Measurements from ENCODE around the gene MAP2K5. TPM values are rescaled to one million over a fixed set of nuclear protein-coding genes. Genes with fewer than 3 reads are reported as not detected.

The MAP2K5 gene
- total RNA-seq, 1 donor from 2014 or later, result 1.1 TPM

DNA sequence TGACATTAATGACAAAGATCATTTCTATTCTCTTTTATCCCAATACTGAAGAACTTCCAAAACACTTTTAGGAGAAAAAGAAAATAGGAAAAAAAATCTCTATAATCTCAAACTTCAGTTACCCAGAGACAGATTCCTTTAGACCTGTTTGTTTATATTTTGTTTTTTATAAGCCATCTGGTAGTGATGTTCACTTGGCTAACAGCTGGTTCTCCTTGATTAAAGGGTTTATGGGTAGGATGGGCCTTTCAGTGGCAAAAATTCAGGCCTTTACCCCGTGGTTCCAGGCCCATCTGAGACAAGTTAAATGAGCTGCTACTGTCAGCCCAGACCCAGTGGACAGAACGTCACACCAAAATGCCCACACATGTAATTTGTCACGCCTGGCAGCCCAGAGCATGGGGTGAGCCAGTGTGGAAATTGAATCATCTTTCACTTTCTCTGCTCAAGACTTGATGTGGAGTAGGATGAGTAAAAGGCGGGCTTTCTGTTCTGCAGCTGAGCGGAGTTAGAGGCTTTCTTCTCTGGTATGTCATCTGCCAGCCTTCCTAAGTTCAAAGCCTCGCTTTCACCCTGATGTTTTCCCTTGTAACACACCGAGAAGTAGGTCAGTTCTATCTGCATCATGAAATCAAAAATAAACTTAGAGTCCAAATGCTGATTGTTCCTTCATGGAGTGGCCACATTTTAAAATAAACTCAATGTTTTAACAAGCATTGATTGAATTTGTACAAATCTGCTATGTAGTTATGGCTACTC, 220.3 kb downstream of the MAP2K5 start:
- no peak for DNase-seq (ENCODE audit: low spot score in 2 of 2)
- Histone ChIP-seq H3K36me3 (no peaks in the 10 kb centered on the region), H3K4me3 (no peak overlapping the region), H3K27me3 (no peaks in the 10 kb centered on the region), H3K27ac (no peak overlapping the region), H3K4me1 (no peaks in the 10 kb centered on the region), H3K9me3 (no peaks in the 10 kb centered on the region)
- TF ChIP-seq, protein P1, sequence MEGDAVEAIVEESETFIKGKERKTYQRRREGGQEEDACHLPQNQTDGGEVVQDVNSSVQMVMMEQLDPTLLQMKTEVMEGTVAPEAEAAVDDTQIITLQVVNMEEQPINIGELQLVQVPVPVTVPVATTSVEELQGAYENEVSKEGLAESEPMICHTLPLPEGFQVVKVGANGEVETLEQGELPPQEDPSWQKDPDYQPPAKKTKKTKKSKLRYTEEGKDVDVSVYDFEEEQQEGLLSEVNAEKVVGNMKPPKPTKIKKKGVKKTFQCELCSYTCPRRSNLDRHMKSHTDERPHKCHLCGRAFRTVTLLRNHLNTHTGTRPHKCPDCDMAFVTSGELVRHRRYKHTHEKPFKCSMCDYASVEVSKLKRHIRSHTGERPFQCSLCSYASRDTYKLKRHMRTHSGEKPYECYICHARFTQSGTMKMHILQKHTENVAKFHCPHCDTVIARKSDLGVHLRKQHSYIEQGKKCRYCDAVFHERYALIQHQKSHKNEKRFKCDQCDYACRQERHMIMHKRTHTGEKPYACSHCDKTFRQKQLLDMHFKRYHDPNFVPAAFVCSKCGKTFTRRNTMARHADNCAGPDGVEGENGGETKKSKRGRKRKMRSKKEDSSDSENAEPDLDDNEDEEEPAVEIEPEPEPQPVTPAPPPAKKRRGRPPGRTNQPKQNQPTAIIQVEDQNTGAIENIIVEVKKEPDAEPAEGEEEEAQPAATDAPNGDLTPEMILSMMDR (IDR thresholded peaks at IDR 0.05), result no peak
- intact Hi-C loops (cut with DNase I), result no loop called here

DNA sequence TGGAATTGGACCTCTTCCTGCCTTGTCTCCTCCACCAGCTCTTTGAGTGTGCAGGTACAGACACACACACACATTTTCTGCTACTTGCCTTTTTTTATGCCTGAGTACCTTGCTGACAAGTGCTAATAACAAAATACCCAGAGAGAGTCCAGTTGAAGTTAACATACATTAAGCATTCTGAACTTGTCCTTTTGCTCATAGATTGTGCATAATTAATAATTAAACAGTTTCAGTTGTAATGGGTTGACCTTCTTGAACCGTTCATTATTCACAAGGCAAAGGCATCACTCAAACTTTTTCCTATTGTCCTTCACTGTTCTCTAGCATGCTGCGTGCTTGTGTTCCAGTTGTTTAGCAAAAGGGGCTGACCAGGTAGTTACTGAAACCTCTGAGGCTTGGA, 223.2 kb downstream of the MAP2K5 start:
- intact Hi-C loops (cut with DNase I), result no loop called here
- DNase-seq (ENCODE audit: low spot score in 2 of 2), result no peak
- no peaks in the 10 kb centered on the region for H3K9me3 ChIP-seq
- no peak overlapping the region for H3K4me3 ChIP-seq
- TF ChIP-seq, protein P1 (IDR thresholded peaks at IDR 0.05), result no peak
- H3K4me1 ChIP-seq, result no peaks in the 10 kb centered on the region
- H3K27ac ChIP-seq, result no peak overlapping the region
- H3K27me3 ChIP-seq, result no peaks in the 10 kb centered on the region
- peaks cover 0 to 4% of the 10 kb centered on the region in 2 donors for H3K36me3 ChIP-seq

DNA sequence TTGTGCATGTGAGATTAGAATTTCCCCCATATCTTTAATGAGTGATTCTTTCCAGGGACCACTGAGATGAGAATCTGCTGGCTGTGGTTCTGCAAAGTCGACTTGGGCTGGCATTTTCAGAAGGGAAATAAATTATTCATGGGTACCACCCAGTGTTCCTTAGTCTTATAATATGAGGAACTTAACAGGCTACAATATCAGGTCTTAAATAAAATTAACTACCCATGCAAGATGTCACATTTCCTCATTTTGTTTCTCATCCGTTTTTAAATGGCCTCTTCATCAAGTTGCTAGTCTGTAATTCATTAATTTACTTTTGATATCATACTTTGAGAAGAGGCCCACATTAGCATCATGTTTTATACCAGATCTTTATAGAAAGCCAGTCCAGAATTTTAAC, 224.5 kb downstream of the MAP2K5 start:
- TF ChIP-seq, protein P1 (IDR thresholded peaks at IDR 0.05), result no peak
- Histone ChIP-seq H3K27ac (no peak overlapping the region), H3K4me1 (no peaks in the 10 kb centered on the region), H3K9me3 (no peaks in the 10 kb centered on the region), H3K4me3 (no peak overlapping the region), H3K27me3 (no peaks in the 10 kb centered on the region), H3K36me3 (peaks cover 0 to 4% of the 10 kb centered on the region in 2 donors)
- DNase-seq (ENCODE audit: low spot score in 2 of 2), result no peak
- intact Hi-C loops (cut with DNase I), result no loop called here

DNA sequence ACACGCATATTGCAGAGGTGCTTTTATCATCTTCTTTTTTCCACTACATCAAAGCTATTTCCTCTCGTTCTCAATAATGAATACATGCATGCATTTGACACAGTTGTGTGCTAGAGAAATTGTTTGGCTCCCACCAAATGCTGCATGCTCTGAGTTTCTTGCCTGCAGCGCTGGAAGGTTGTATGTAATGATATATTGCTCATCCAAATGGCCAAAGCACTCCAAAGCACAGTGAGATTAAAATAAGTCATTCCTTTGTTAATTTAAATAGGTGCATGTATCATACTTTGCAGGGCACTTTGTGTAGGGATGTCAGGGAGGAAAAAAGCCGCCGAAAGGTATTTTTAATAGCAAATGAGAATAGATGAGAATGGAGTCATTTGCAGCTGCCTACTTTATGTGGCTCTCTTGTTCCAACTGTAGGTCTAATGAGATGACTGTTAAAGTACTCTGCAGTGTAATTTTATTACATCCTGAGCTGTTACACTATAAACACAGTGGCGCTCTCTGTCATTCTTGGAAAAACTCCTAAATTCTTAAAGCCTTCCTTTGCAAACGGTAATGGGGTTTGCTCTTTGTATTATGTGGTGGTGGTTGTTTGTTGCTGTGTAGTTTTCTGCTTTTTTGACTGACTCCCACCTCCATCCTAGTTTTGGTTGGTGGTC, 225.9 kb downstream of the MAP2K5 start:
- Histone ChIP-seq H3K36me3 (peaks cover 0 to 4% of the 10 kb centered on the region in 2 donors), H3K4me3 (no peak overlapping the region), H3K27ac (no peak overlapping the region), H3K9me3 (no peaks in the 10 kb centered on the region), H3K27me3 (no peaks in the 10 kb centered on the region), H3K4me1 (no peaks in the 10 kb centered on the region)
- TF ChIP-seq, protein P1 (IDR thresholded peaks at IDR 0.05), result no peak
- DNase-seq (ENCODE audit: low spot score in 2 of 2), result no peak
- intact Hi-C loops (cut with DNase I), result no loop called here

DNA sequence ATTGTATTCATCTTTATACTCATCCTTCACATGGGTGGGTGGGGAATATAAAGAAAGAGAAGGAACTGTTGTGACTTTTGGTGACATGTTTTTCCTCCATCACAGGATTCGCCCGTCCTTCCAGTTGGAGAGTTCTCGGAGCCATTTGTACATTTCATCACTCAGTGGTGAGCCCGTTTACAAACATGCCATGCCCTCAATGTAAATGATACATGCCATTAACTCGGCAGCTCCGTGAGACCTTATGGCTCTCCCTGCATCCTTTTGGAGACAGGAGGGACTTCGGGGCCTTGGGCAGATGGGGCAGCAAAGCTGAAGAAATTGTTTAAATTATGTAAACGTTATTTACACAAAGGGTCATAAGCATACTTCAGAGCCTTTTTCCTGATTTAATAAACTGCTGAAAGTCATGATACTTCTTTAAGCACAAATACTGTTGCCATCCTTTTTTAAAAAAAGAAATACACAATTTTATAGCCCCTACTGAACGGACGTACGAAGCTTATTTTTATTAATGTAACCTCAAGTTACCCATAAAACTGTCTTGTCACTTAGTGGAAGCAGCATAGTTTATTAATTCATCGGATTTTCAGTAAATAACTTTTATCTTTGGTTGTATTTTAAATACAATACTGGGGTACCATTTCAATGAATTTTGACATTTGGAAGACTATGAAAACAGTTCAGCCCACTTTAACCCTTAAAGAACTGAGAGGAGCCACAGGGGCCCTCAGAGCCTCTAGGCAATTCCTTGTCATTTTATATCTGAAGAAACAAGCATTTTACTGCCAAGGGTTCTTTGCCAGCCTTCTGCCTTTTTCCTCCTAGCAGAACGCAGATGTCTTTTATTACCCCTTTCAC, 227.2 kb downstream of the MAP2K5 start:
- Histone ChIP-seq H3K4me1 (no peaks in the 10 kb centered on the region), H3K36me3 (peaks cover 0 to 4% of the 10 kb centered on the region in 2 donors), H3K4me3 (no peak overlapping the region), H3K27ac (no peak overlapping the region), H3K27me3 (no peaks in the 10 kb centered on the region), H3K9me3 (no peaks in the 10 kb centered on the region)
- intact Hi-C loops (cut with DNase I), result no loop called here
- TF ChIP-seq, protein P1 (IDR thresholded peaks at IDR 0.05), result no peak
- DNase-seq (ENCODE audit: low spot score in 2 of 2), result no peak

Data from ascending aorta (tissue), 2 donors.